ENCODE measurements around the gene TBL1XR1.
A peak's percentile ranks its signal among the peaks of the same experiment; 100 is the strongest.

TBL1XR1 gene

GRCh38 chr3:177053107-177053506, 144.2 kb downstream of the TBL1XR1 start:
- no peak overlapping the region for H2AFZ ChIP-seq (ENCODE audit: low read depth, low read length, severe bottlenecking)
- H3K27ac ChIP-seq (ENCODE audit: low read depth, low read length), result peak overlapping the region; percentile 21
- no peaks in the 10 kb centered on the region for H3K9me3 ChIP-seq (ENCODE audit: insufficient read depth, low read length)
- peaks cover 88% of the 10 kb centered on the region for H3K79me2 ChIP-seq (ENCODE audit: insufficient read depth, low read length)
- no peaks in the 10 kb centered on the region for H3K27me3 ChIP-seq (ENCODE audit: low read length)
- H3F3A ChIP-seq (ENCODE audit: insufficient read depth), result peaks cover 76% of the 10 kb centered on the region
- H3K4me2 ChIP-seq (ENCODE audit: low read depth, low read length, poor library complexity, severe bottlenecking), result no peak overlapping the region
- no peak overlapping the region for H3K4me3 ChIP-seq (ENCODE audit: insufficient read depth, low read length, poor library complexity, severe bottlenecking)
- TF ChIP-seq EZH2phosphoT487 (conservative IDR thresholded peaks at IDR 0.05; ENCODE audit: low read length) (no peak), CTCF (IDR thresholded peaks at IDR 0.05; ENCODE audit: insufficient read depth, low read length, poor library complexity, severe bottlenecking) (no peak)
- H4K20me1 ChIP-seq (ENCODE audit: low read depth, low read length), result no peaks in the 10 kb centered on the region
- H3K9ac ChIP-seq (ENCODE audit: low read length), result no peak overlapping the region
- peaks cover 46% of the 10 kb centered on the region for H3K36me3 ChIP-seq (ENCODE audit: low read length)
- H3K9me2 ChIP-seq (replicated peaks; ENCODE audit: insufficient read depth, low read length), result no peaks in the 10 kb centered on the region

GRCh38 chr3:177051411-177051810, 145.9 kb downstream of the TBL1XR1 start:
- H2AFZ ChIP-seq (ENCODE audit: low read depth, low read length, severe bottlenecking), result no peak overlapping the region
- H3K27ac ChIP-seq (ENCODE audit: low read depth, low read length), result peak overlapping the region; percentile 70
- peaks cover 75% of the 10 kb centered on the region for H3K79me2 ChIP-seq (ENCODE audit: insufficient read depth, low read length)
- H3K36me3 ChIP-seq (ENCODE audit: low read length), result peaks cover 63% of the 10 kb centered on the region
- H3K9me3 ChIP-seq (ENCODE audit: insufficient read depth, low read length), result no peaks in the 10 kb centered on the region
- no peaks in the 10 kb centered on the region for H3K27me3 ChIP-seq (ENCODE audit: low read length)
- no peak overlapping the region for H3K4me3 ChIP-seq (ENCODE audit: insufficient read depth, low read length, poor library complexity, severe bottlenecking)
- H3K9me2 ChIP-seq (replicated peaks; ENCODE audit: insufficient read depth, low read length), result no peaks in the 10 kb centered on the region
- peak overlapping the region; percentile 49 for H3K4me2 ChIP-seq (ENCODE audit: low read depth, low read length, poor library complexity, severe bottlenecking)
- H3K9ac ChIP-seq (ENCODE audit: low read length), result peak overlapping the region; percentile 25
- TF ChIP-seq EZH2phosphoT487 (conservative IDR thresholded peaks at IDR 0.05; ENCODE audit: low read length), result no peak
- TF ChIP-seq CTCF (IDR thresholded peaks at IDR 0.05; ENCODE audit: insufficient read depth, low read length, poor library complexity, severe bottlenecking), result no peak
- H4K20me1 ChIP-seq (ENCODE audit: low read depth, low read length), result no peaks in the 10 kb centered on the region
- peaks cover 75% of the 10 kb centered on the region for H3F3A ChIP-seq (ENCODE audit: insufficient read depth)

- Histone ChIP-seq H3K4me2 (ENCODE audit: low read depth, low read length, poor library complexity, severe bottlenecking) (peak overlapping the region; percentile 49), H3K9me2 (replicated peaks; ENCODE audit: insufficient read depth, low read length) (no peaks in the 10 kb centered on the region), H3K27ac (ENCODE audit: low read depth, low read length) (peak overlapping the region; percentile 70), H3K79me2 (ENCODE audit: insufficient read depth, low read length) (peaks cover 68% of the 10 kb centered on the region), H3F3A (ENCODE audit: insufficient read depth) (peaks cover 77% of the 10 kb centered on the region), H2AFZ (ENCODE audit: low read depth, low read length, severe bottlenecking) (no peak overlapping the region), H3K27me3 (ENCODE audit: low read length) (no peaks in the 10 kb centered on the region), H3K4me3 (ENCODE audit: insufficient read depth, low read length, poor library complexity, severe bottlenecking) (no peak overlapping the region), H3K9ac (ENCODE audit: low read length) (no peak overlapping the region), H4K20me1 (ENCODE audit: low read depth, low read length) (no peaks in the 10 kb centered on the region), H3K9me3 (ENCODE audit: insufficient read depth, low read length) (no peaks in the 10 kb centered on the region), H3K36me3 (ENCODE audit: low read length) (peaks cover 70% of the 10 kb centered on the region)
- TF ChIP-seq EZH2phosphoT487 (conservative IDR thresholded peaks at IDR 0.05; ENCODE audit: low read length) (no peak), CTCF (IDR thresholded peaks at IDR 0.05; ENCODE audit: insufficient read depth, low read length, poor library complexity, severe bottlenecking) (peak; percentile 39)
Measured at GRCh38 chr3:177050501-177051237, 146.6 kb downstream of the TBL1XR1 start.
